NCI-H1105 (cell line): ENCODE results near the gene TWF1.
"Not testable (repeated sequence)": the region's sequence is repeated elsewhere in the genome, so short reads cannot be mapped to it uniquely, and the experiment has no call there.

Source experiments
- DNase-seq: peaks from one replicate; lab custom pipeline; 2025; lab: John Stamatoyannopoulos, UW

TWF1 gene

GRCh38 chr12:43805860-43806736 lies at the start of gene TWF1:
TWF1 (minus strand) TSS chr12:43806317; CDS start chr12:43806245, 72 bp downstream.
- peak; percentile 72 for DNase-seq

GRCh38 chr12:43852744-43853143 lies 46.6 kb upstream of the TWF1 start:
- DNase-seq, result no peak

- DNase-seq, result no peak
Measured at GRCh38 chr12:43848786-43849185, 42.7 kb upstream of the TWF1 start.

GRCh38 chr12:43848226-43848507 lies 42.0 kb upstream of the TWF1 start:
- no peak for DNase-seq

- not testable (repeated sequence) for DNase-seq
Measured at GRCh38 chr12:43847425-43848225, 41.5 kb upstream of the TWF1 start.

- no peak for DNase-seq
Measured at GRCh38 chr12:43842259-43842658, 36.1 kb upstream of the TWF1 start.

GRCh38 chr12:43841253-43841652 lies 35.1 kb upstream of the TWF1 start:
- no peak for DNase-seq

- DNase-seq, result no peak
Measured at GRCh38 chr12:43840338-43840737, 34.2 kb upstream of the TWF1 start.

GRCh38 chr12:43836475-43836989 lies 30.4 kb upstream of the TWF1 start:
- no peak for DNase-seq

- DNase-seq, result peak; percentile 44
Measured at GRCh38 chr12:43835656-43836474, 29.7 kb upstream of the TWF1 start, which contains the start of gene TMEM117. TMEM117 (plus strand) TSS chr12:43836081.

GRCh38 chr12:43835264-43835655 lies 29.1 kb upstream of the TWF1 start:
- DNase-seq, result no peak

GRCh38 chr12:43832463-43833168 lies 26.5 kb upstream of the TWF1 start:
- DNase-seq, result no peak

GRCh38 chr12:43827093-43827492 lies 21.0 kb upstream of the TWF1 start:
- DNase-seq, result no peak

GRCh38 chr12:43826681-43827080 lies 20.6 kb upstream of the TWF1 start:
- DNase-seq, result no peak

GRCh38 chr12:43824207-43824775 lies 18.2 kb upstream of the TWF1 start:
- no peak for DNase-seq

GRCh38 chr12:43816168-43816567 lies 10.1 kb upstream of the TWF1 start:
- DNase-seq, result no peak

- no peak for DNase-seq
Measured at GRCh38 chr12:43815416-43815815, 9.3 kb upstream of the TWF1 start.

GRCh38 chr12:43812926-43813325 lies 6.8 kb upstream of the TWF1 start:
- DNase-seq, result no peak

GRCh38 chr12:43812057-43812456 lies 5.9 kb upstream of the TWF1 start:
- DNase-seq, result no peak

GRCh38 chr12:43807386-43807785 lies 1.3 kb upstream of the TWF1 start:
- DNase-seq, result no peak

GRCh38 chr12:43806737-43807072 lies 588 bp upstream of the TWF1 start:
- DNase-seq, result no peak
